K562 treated with DMSO at 1 percent for 4 hours (cell line): Measurements from ENCODE around the gene WIPI1. TPM values are rescaled to one million over a fixed set of nuclear protein-coding genes. Genes with fewer than 3 reads are reported as not detected.

Source experiments
- total RNA-seq: library from RNA; unstranded; fragments of 300-600 nt; gene quantifications from 2 replicates; pipeline ENCODE4 v1.2.3, GENCODE V29; 2022; ENCODE audit not compliant: insufficient read depth

WIPI1 gene, protein sequence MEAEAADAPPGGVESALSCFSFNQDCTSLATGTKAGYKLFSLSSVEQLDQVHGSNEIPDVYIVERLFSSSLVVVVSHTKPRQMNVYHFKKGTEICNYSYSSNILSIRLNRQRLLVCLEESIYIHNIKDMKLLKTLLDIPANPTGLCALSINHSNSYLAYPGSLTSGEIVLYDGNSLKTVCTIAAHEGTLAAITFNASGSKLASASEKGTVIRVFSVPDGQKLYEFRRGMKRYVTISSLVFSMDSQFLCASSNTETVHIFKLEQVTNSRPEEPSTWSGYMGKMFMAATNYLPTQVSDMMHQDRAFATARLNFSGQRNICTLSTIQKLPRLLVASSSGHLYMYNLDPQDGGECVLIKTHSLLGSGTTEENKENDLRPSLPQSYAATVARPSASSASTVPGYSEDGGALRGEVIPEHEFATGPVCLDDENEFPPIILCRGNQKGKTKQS
- total RNA-seq = 11.9 and 27.5 TPM in 2 replicates

GRCh38 chr17:68457168-68457538 lies at the start of gene WIPI1:
TSS of gene WIPI1 (minus strand) at chr17:68457496. CDS start at chr17:68457421, 75 bp downstream.

Other genes with a start within 250 kb of the WIPI1 start
- 26.8 and 29.6 TPM in 2 replicates for gene AMZ2, start 209.5 kb downstream of the WIPI1 start, total RNA-seq
- not detected in 2 replicates for gene SLC16A6, start 166.4 kb downstream of the WIPI1 start, total RNA-seq
- gene ARSG, start 166.0 kb downstream of the WIPI1 start, total RNA-seq = 0.12 and 1.0 TPM in 2 replicates
- gene PRKAR1A, start 54.9 kb upstream of the WIPI1 start, total RNA-seq = 33.6 and 38.7 TPM in 2 replicates
- gene FAM20A, start 143.9 kb upstream of the WIPI1 start, total RNA-seq = not detected in 2 replicates